ENCODE data around the gene PRKCE.

GRCh38 chr2:45902380-45902779, 250.9 kb downstream of the PRKCE start:
- no peak for TF ChIP-seq EZH2 (IDR thresholded peaks at IDR 0.05; ENCODE audit: low read length, missing control alignments)
- no peak for TF ChIP-seq CTCF (conservative IDR thresholded peaks at IDR 0.05 in 1 of 2, IDR thresholded peaks at IDR 0.05 in 1 of 2; ENCODE audit: low read depth in 1 of 2, low read length in 2 of 2)

All from fibroblast of lung (primary cell).